ENCODE data around the gene IFT122. TPM values are rescaled to one million over a fixed set of nuclear protein-coding genes. Genes with fewer than 3 reads are reported as not detected.

The IFT122 gene
- total RNA-seq, 2 experiments from 2014 or later, result 22.7 to 26.7 TPM

GRCh38 chr3:129433565-129433964 lies 6.5 kb upstream of the IFT122 start:
- TF ChIP-seq, protein P1, sequence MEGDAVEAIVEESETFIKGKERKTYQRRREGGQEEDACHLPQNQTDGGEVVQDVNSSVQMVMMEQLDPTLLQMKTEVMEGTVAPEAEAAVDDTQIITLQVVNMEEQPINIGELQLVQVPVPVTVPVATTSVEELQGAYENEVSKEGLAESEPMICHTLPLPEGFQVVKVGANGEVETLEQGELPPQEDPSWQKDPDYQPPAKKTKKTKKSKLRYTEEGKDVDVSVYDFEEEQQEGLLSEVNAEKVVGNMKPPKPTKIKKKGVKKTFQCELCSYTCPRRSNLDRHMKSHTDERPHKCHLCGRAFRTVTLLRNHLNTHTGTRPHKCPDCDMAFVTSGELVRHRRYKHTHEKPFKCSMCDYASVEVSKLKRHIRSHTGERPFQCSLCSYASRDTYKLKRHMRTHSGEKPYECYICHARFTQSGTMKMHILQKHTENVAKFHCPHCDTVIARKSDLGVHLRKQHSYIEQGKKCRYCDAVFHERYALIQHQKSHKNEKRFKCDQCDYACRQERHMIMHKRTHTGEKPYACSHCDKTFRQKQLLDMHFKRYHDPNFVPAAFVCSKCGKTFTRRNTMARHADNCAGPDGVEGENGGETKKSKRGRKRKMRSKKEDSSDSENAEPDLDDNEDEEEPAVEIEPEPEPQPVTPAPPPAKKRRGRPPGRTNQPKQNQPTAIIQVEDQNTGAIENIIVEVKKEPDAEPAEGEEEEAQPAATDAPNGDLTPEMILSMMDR (IDR thresholded peaks at IDR 0.05), result no peak
- no peaks in the 10 kb centered on the region for H3K27me3 Mint-ChIP-seq
- H3K27me3 ChIP-seq (ENCODE audit: control insufficient read depth in 1 of 2, insufficient read depth in 2 of 2, low read length in 2 of 2), result no peaks in the 10 kb centered on the region
- H3K36me3 Mint-ChIP-seq (ENCODE audit: low read depth), result peaks cover 78% of the 10 kb centered on the region
- ATAC-seq (ENCODE audit: poor library complexity) (no peak), DNase-seq (no peak)
- peaks cover 7% of the 10 kb centered on the region for H3K4me1 ChIP-seq (ENCODE audit: insufficient read depth, low read length)
- H3K27ac ChIP-seq (ENCODE audit: low read depth in 1 of 2, low read length in 2 of 2), result no peak overlapping the region
- no peaks in the 10 kb centered on the region for H3K9me3 Mint-ChIP-seq
- ChIA-PET POLR2A (interaction anchor here (1.4 kb wide), 1 partner anchor 118 kb away, joined by 3 read pairs; a partner anchor contains a TSS), CTCF (interaction anchor here (1.3 kb wide), 1 partner anchor 194 kb away, joined by 3 read pairs; no protein-coding TSS in a partner anchor)
- H3K4me1 Mint-ChIP-seq (ENCODE audit: low read depth), result peaks cover 45% of the 10 kb centered on the region
- intact Hi-C loops (cut with DNase I, micrococcal nuclease), result no loop called here
- H3K4me3 Mint-ChIP-seq, result no peak overlapping the region
- H3K4me3 ChIP-seq (ENCODE audit: low read length), result no peak overlapping the region
- H3K36me3 ChIP-seq (ENCODE audit: insufficient read depth, low read length), result peaks cover 72% of the 10 kb centered on the region
- H3K27ac Mint-ChIP-seq, result no peak overlapping the region
- H3K9me3 ChIP-seq (ENCODE audit: control insufficient read depth in 1 of 2, insufficient read depth in 1 of 2, low read length in 2 of 2), result no peaks in the 10 kb centered on the region

DNA sequence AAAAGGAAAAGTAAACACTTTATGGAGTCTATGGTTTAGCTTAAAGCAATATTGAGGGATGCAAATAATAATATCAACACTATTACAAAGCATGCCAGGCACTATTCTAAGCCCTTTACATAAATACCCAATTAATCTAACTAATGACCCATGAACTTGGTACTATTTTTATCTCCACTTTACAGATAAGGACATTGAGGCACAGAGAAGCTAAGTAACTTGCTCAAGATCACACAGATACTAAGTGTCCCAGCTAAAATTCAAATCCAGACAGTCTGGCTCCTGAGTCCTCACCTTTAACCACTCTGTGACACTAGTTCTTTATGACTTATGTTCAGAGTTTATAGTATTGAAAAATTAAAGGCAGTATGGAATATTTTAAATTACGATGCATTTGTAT lies 5.9 kb upstream of the IFT122 start:
- peaks cover 72% of the 10 kb centered on the region for H3K36me3 ChIP-seq (ENCODE audit: insufficient read depth, low read length)
- intact Hi-C loops (cut with DNase I, micrococcal nuclease), result no loop called here
- H3K27ac ChIP-seq (ENCODE audit: low read depth in 1 of 2, low read length in 2 of 2), result no peak overlapping the region
- ATAC-seq (ENCODE audit: poor library complexity) (no peak), DNase-seq (no peak)
- no peaks in the 10 kb centered on the region for H3K27me3 Mint-ChIP-seq
- H3K4me3 Mint-ChIP-seq, result no peak overlapping the region
- no peak overlapping the region for H3K27ac Mint-ChIP-seq
- no peaks in the 10 kb centered on the region for H3K27me3 ChIP-seq (ENCODE audit: control insufficient read depth in 1 of 2, insufficient read depth in 2 of 2, low read length in 2 of 2)
- POLR2A ChIA-PET, result interaction anchor here (1.4 kb wide), 1 partner anchor 118 kb away, joined by 3 read pairs; a partner anchor contains a TSS
- peaks cover 74% of the 10 kb centered on the region for H3K36me3 Mint-ChIP-seq (ENCODE audit: low read depth)
- H3K4me1 Mint-ChIP-seq (ENCODE audit: low read depth), result peaks cover 45% of the 10 kb centered on the region
- H3K9me3 ChIP-seq (ENCODE audit: control insufficient read depth in 1 of 2, insufficient read depth in 1 of 2, low read length in 2 of 2), result no peaks in the 10 kb centered on the region
- CTCF ChIA-PET, result interaction anchor here (1.3 kb wide), 1 partner anchor 193 kb away, joined by 3 read pairs; no protein-coding TSS in a partner anchor
- peaks cover 5% of the 10 kb centered on the region for H3K4me1 ChIP-seq (ENCODE audit: insufficient read depth, low read length)
- TF ChIP-seq, protein P1 (IDR thresholded peaks at IDR 0.05), result no peak
- H3K4me3 ChIP-seq (ENCODE audit: low read length), result no peak overlapping the region
- H3K9me3 Mint-ChIP-seq, result no peaks in the 10 kb centered on the region

DNA sequence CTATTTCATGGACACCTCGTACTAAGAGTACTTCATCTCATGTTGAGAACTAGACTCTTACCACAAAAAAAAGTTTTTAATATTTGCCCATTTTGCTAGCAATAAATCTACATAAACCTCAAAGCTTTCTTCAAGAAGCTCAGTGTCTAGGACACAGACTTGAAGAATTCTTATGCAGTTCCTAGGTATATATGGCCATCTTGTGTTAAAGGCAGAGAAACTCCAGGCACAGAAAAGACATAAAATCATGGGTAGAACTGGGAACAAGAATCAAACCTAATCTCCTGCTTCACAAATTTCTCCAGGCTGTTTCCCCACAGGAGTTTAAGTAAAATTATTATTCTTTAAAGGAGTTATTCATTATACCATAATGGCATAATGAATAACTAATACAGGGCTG lies 4.7 kb upstream of the IFT122 start:
- intact Hi-C loops (cut with DNase I, micrococcal nuclease), result loop anchor here in 1 of 2 experiments (5.0 kb wide), 1 partner anchor 172 kb away; the partner anchor contains the start of gene PLXND1
- H3K4me3 Mint-ChIP-seq, result no peak overlapping the region
- H3K36me3 Mint-ChIP-seq (ENCODE audit: low read depth), result peaks cover 85% of the 10 kb centered on the region
- CTCF ChIA-PET, result no interaction called here
- peaks cover 57% of the 10 kb centered on the region for H3K4me1 Mint-ChIP-seq (ENCODE audit: low read depth)
- H3K27ac Mint-ChIP-seq, result no peak overlapping the region
- Histone ChIP-seq H3K4me1 (ENCODE audit: insufficient read depth, low read length) (peaks cover 5% of the 10 kb centered on the region), H3K36me3 (ENCODE audit: insufficient read depth, low read length) (peaks cover 65% of the 10 kb centered on the region), H3K27ac (ENCODE audit: low read depth in 1 of 2, low read length in 2 of 2) (no peak overlapping the region), H3K4me3 (ENCODE audit: low read length) (no peak overlapping the region), H3K9me3 (ENCODE audit: control insufficient read depth in 1 of 2, insufficient read depth in 1 of 2, low read length in 2 of 2) (no peaks in the 10 kb centered on the region), H3K27me3 (ENCODE audit: control insufficient read depth in 1 of 2, insufficient read depth in 2 of 2, low read length in 2 of 2) (no peaks in the 10 kb centered on the region)
- ATAC-seq (ENCODE audit: poor library complexity) (no peak), DNase-seq (no peak)
- H3K9me3 Mint-ChIP-seq, result no peaks in the 10 kb centered on the region
- POLR2A ChIA-PET, result no interaction called here
- no peaks in the 10 kb centered on the region for H3K27me3 Mint-ChIP-seq
- TF ChIP-seq, protein P1 (IDR thresholded peaks at IDR 0.05), result no peak
